ENCODE data around the gene UBFD1. TPM values are rescaled to one million over a fixed set of nuclear protein-coding genes. Genes with fewer than 3 reads are reported as not detected.
"Not testable (repeated sequence)": the region's sequence is repeated elsewhere in the genome, so short reads cannot be mapped to it uniquely, and the experiment has no call there.

Gene UBFD1
- polyA plus RNA-seq, 10 donors = 56.2 to 74.5 (median 65.7) TPM

- DNase-seq = no peak
Observed at GRCh38 chr16:23523876-23524385, 33.6 kb upstream of the UBFD1 start.

- no peak for DNase-seq
Observed at GRCh38 chr16:23524886-23525285, 32.6 kb upstream of the UBFD1 start.

GRCh38 chr16:23527961-23528643 lies 29.4 kb upstream of the UBFD1 start:
- no peak for DNase-seq

- no peak for DNase-seq
Observed at GRCh38 chr16:23528644-23529310, 28.8 kb upstream of the UBFD1 start.

- DNase-seq = no peak
Observed at GRCh38 chr16:23530062-23530461, 27.5 kb upstream of the UBFD1 start.

- no peak for DNase-seq
Observed at GRCh38 chr16:23532448-23532847, 25.1 kb upstream of the UBFD1 start.

GRCh38 chr16:23534868-23535860 lies 22.4 kb upstream of the UBFD1 start:
- peak; percentile 16 to 22 (median 19) for DNase-seq

GRCh38 chr16:23535901-23536300 lies 21.6 kb upstream of the UBFD1 start:
- DNase-seq = no peak

GRCh38 chr16:23537390-23537789 lies 20.1 kb upstream of the UBFD1 start:
- no peak for DNase-seq

GRCh38 chr16:23538919-23539278 lies 18.6 kb upstream of the UBFD1 start:
- no peak for DNase-seq

GRCh38 chr16:23539984-23540816 lies 17.3 kb upstream of the UBFD1 start:
- no peak for DNase-seq

- not testable (repeated sequence) for DNase-seq
Observed at GRCh38 chr16:23540817-23541178, 16.7 kb upstream of the UBFD1 start.

GRCh38 chr16:23544436-23544835 lies 13.1 kb upstream of the UBFD1 start:
- DNase-seq = no peak

GRCh38 chr16:23549938-23550337 lies 7.6 kb upstream of the UBFD1 start:
- no peak for DNase-seq

- no peak for DNase-seq
Observed at GRCh38 chr16:23552161-23552560, 5.4 kb upstream of the UBFD1 start.

- DNase-seq = no peak
Observed at GRCh38 chr16:23554536-23554935, 3.0 kb upstream of the UBFD1 start.

- peak in 1 of 3 donors; percentile 40 for DNase-seq
Observed at GRCh38 chr16:23557779-23558702, 514 bp downstream of the UBFD1 start.

- no peak for DNase-seq
Observed at GRCh38 chr16:23561586-23561985, 4.1 kb downstream of the UBFD1 start.

- DNase-seq = no peak
Observed at GRCh38 chr16:23562505-23562904, 5.0 kb downstream of the UBFD1 start.

- DNase-seq = no peak
Observed at GRCh38 chr16:23563186-23563585, 5.7 kb downstream of the UBFD1 start.
